ENCODE results near the gene APMAP. TPM values are rescaled to one million over a fixed set of nuclear protein-coding genes. Genes with fewer than 3 reads are reported as not detected.

The APMAP gene
- total and polyA plus RNA-seq, 2 of the 13 experiments (the other 11 are each of a cell fraction or from before 2014, with no cell fraction given): 168 to 214 TPM

- no peaks in the 10 kb centered on the region for H3K79me2 ChIP-seq (ENCODE audit: insufficient read depth, low read length)
- no peaks in the 10 kb centered on the region for H3K9me3 ChIP-seq (ENCODE audit: low read length)
- peaks cover 1 to 8% of the 10 kb centered on the region in 2 experiments; a peak in 1 of 5 replicates for H3K27me3 ChIP-seq (ENCODE audit: control insufficient read depth in 1 of 2, insufficient read depth in 2 of 2, low read length in 2 of 2)
- no peak overlapping the region for H3K4me3 ChIP-seq (replicated peaks in 1 of 3; ENCODE audit: insufficient read depth in 1 of 3, low read depth in 2 of 3, low read length in 3 of 3)
- DNase-seq (ENCODE audit: low spot score) (no peak), ATAC-seq (no peak; the same call in 2 of the 3 replicates), FAIRE-seq (no peak)
- no peak for TF ChIP-seq SYNCRIP (IDR thresholded peaks at IDR 0.05; ENCODE audit: insufficient read depth, low read depth, low read length)
- peak; percentile 35; the same call in 1 of the 2 replicates for TF ChIP-seq CEBPB (IDR thresholded peaks at IDR 0.05; ENCODE audit: borderline replicate concordance, low read depth, low read length)
- H2AFZ ChIP-seq (ENCODE audit: low read length): no peak overlapping the region
- 42% methylated on average over 4 of the region's 4 CpGs for WGBS (ENCODE audit: low lambda C conversion rate)
- no peak overlapping the region for H3K4me2 ChIP-seq (ENCODE audit: low read depth, low read length)
- H3K9ac ChIP-seq (ENCODE audit: insufficient read depth, low read depth, low read length): no peak overlapping the region
- H3K27ac ChIP-seq (ENCODE audit: extremely low read length, insufficient read depth, low read length): no peak overlapping the region
- POLR2A ChIA-PET: no interaction called here
- in situ Hi-C loops (cut with HindIII; ENCODE audit: extremely low pct_ligation_motif_present, low pct_unique_long_range_greater_than_20kb) (no loop called here), intact Hi-C loops (cut with micrococcal nuclease; ENCODE audit: unreplicated experiment) (no loop called here)
- no TSS peak for BruUV-seq (replicated peaks)
- no peaks in the 10 kb centered on the region for H3K36me3 ChIP-seq (replicated peaks in 1 of 2; ENCODE audit: control insufficient read depth in 1 of 2, insufficient read depth in 2 of 2, low read length in 2 of 2)
- no peaks in the 10 kb centered on the region for H4K20me1 ChIP-seq (ENCODE audit: insufficient read depth, low read length)
- H3K4me1 ChIP-seq (ENCODE audit: insufficient read depth, low read length): no peaks in the 10 kb centered on the region
- CTCF ChIA-PET (ENCODE audit: low intra/inter-chr PET ratio, low total read pairs): interaction anchor here (1.1 kb wide), 1 partner anchor 65 kb away, joined by 6 read pairs; no protein-coding TSS in a partner anchor
Measured at GRCh38 chr20:25000268-25000801, 7.8 kb upstream of the APMAP start.

- Histone ChIP-seq H3K9me3 (ENCODE audit: low read length) (no peaks in the 10 kb centered on the region), H3K4me3 (replicated peaks in 1 of 3; ENCODE audit: insufficient read depth in 1 of 3, low read depth in 2 of 3, low read length in 3 of 3) (no peak overlapping the region), H3K27me3 (ENCODE audit: control insufficient read depth in 1 of 2, insufficient read depth in 2 of 2, low read length in 2 of 2) (peaks cover 1 to 7% of the 10 kb centered on the region in 2 experiments; a peak in 1 of 5 replicates), H3K9ac (ENCODE audit: insufficient read depth, low read depth, low read length) (no peak overlapping the region), H2AFZ (ENCODE audit: low read length) (no peak overlapping the region), H3K36me3 (replicated peaks in 1 of 2; ENCODE audit: control insufficient read depth in 1 of 2, insufficient read depth in 2 of 2, low read length in 2 of 2) (no peaks in the 10 kb centered on the region), H3K4me2 (ENCODE audit: low read depth, low read length) (no peak overlapping the region), H4K20me1 (ENCODE audit: insufficient read depth, low read length) (no peaks in the 10 kb centered on the region), H3K4me1 (ENCODE audit: insufficient read depth, low read length) (peaks cover 7% of the 10 kb centered on the region), H3K27ac (ENCODE audit: extremely low read length, insufficient read depth, low read length) (no peak overlapping the region), H3K79me2 (ENCODE audit: insufficient read depth, low read length) (no peaks in the 10 kb centered on the region)
- in situ Hi-C loops (cut with HindIII; ENCODE audit: extremely low pct_ligation_motif_present, low pct_unique_long_range_greater_than_20kb): loop anchor here (5.0 to 10.0 kb wide), 2 partner anchors 63 to 295 kb away; no protein-coding TSS in a partner anchor
- ChIA-PET POLR2A (no interaction called here), CTCF (ENCODE audit: low intra/inter-chr PET ratio, low total read pairs) (no interaction called here)
- intact Hi-C loops (cut with micrococcal nuclease; ENCODE audit: unreplicated experiment): loop anchor here (10.0 kb wide), 1 partner anchor 395 kb away; the partner anchor contains the start of gene ABHD12
- WGBS (ENCODE audit: low lambda C conversion rate): 41% methylated on average over 4 of the region's 4 CpGs
- BruUV-seq (replicated peaks): no TSS peak
- FAIRE-seq (no peak), DNase-seq (ENCODE audit: low spot score) (no peak), ATAC-seq (no peak)
- no peak for TF ChIP-seq HES4 (CRISPR knock-in tag; IDR thresholded peaks at IDR 0.05; ENCODE audit: borderline replicate concordance)
- TF ChIP-seq CREM (IDR thresholded peaks at IDR 0.05): no peak
- TF ChIP-seq CREM (CRISPR knock-in tag; IDR thresholded peaks at IDR 0.05): no peak
- no peak for TF ChIP-seq ZNF513 (CRISPR knock-in tag; conservative IDR thresholded peaks at IDR 0.05)
- no peak for TF ChIP-seq HOXA5 (CRISPR knock-in tag; IDR thresholded peaks at IDR 0.05)
- no peak for TF ChIP-seq MEIS2 (CRISPR knock-in tag; IDR thresholded peaks at IDR 0.05)
- TF ChIP-seq HMG20A (CRISPR knock-in tag; IDR thresholded peaks at IDR 0.05; ENCODE audit: borderline replicate concordance): no peak
- no peak for TF ChIP-seq ZNF24 (IDR thresholded peaks at IDR 0.05)
- no peak for TF ChIP-seq KAT2B (IDR thresholded peaks at IDR 0.05; ENCODE audit: borderline replicate concordance, low read depth, low read length)
- TF ChIP-seq GMEB2 (CRISPR knock-in tag; IDR thresholded peaks at IDR 0.05; ENCODE audit: low read depth): no peak
- TF ChIP-seq ZNF850 (CRISPR knock-in tag; conservative IDR thresholded peaks at IDR 0.05): no peak
- no peak for TF ChIP-seq ZNF101 (CRISPR knock-in tag; IDR thresholded peaks at IDR 0.05; ENCODE audit: borderline replicate concordance, low read depth)
- no peak for TF ChIP-seq ZNF569 (CRISPR knock-in tag; IDR thresholded peaks at IDR 0.05; ENCODE audit: borderline replicate concordance)
- TF ChIP-seq MZF1 (CRISPR knock-in tag; IDR thresholded peaks at IDR 0.05; ENCODE audit: borderline replicate concordance): no peak
- TF ChIP-seq ZNF550 (CRISPR knock-in tag; IDR thresholded peaks at IDR 0.05; ENCODE audit: borderline replicate concordance): no peak
- no peak for TF ChIP-seq PLRG1 (conservative IDR thresholded peaks at IDR 0.05)
Measured at GRCh38 chr20:24999568-24999967, 7.0 kb upstream of the APMAP start.

Measured in HepG2 (cell line).